ENCODE measurements around the gene WNT7A.

The WNT7A gene

GRCh38 chr3:13829311-13829710, 50.6 kb downstream of the WNT7A start:
- H3K4me3 ChIP-seq (ENCODE audit: low read depth, low read length), result no peak overlapping the region
- DNase-seq (ENCODE audit: low read depth, low spot score), result no peak
- TF ChIP-seq CTCF (IDR thresholded peaks at IDR 0.05; ENCODE audit: low read depth, low read length), result no peak
- in situ Hi-C loops (cut with HindIII; ENCODE audit: low sequenced_read_pairs), result no loop called here

GRCh38 chr3:13828501-13829265, 51.2 kb downstream of the WNT7A start:
- in situ Hi-C loops (cut with HindIII; ENCODE audit: low sequenced_read_pairs), result no loop called here
- DNase-seq (ENCODE audit: low read depth, low spot score), result no peak
- H3K4me3 ChIP-seq (ENCODE audit: low read depth, low read length), result no peak overlapping the region
- no peak for TF ChIP-seq CTCF (IDR thresholded peaks at IDR 0.05; ENCODE audit: low read depth, low read length)

DNA sequence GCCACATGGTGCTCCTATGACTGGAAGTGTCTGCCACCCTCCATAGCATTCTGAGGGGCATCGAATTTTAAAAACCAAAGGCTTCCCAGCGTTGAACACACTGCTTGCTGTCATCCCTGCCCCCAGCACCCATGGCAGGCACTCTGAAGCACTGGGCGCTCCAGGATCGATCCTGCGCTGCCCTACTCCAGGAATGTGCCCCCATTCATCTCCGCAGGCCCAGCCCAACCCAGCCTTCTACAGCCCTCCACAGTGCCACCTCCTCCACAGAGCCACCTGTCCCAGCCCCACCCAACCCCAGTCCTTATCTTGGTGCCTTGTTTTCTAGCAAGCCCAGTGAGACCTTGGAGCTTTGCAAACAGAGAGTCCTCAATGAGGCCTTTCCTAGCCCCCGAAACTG, 52.2 kb downstream of the WNT7A start:
- TF ChIP-seq CTCF (IDR thresholded peaks at IDR 0.05; ENCODE audit: low read depth, low read length), result no peak
- no peak overlapping the region for H3K4me3 ChIP-seq (ENCODE audit: low read depth, low read length)
- DNase-seq (ENCODE audit: low read depth, low spot score), result no peak
- in situ Hi-C loops (cut with HindIII; ENCODE audit: low sequenced_read_pairs), result no loop called here

DNA sequence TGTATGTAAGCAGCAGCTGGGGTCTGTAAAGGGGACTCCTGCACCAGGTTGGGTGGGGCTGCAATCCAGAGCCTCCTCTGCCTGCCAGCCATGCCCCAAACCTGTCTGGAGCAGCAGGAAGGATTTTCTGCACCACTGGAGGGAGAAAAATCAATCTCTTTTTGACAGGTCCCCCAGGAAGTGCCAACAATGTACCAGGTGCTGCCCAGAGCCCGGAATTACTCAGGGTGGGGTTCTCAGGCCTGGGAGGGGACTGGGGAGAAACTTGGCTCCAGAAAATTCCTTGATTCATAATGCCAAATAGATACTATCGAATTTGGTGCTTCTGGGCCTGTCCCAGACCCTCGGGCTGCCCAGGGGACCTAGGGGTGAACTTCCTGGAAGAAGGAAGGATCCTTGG, 52.6 kb downstream of the WNT7A start:
- in situ Hi-C loops (cut with HindIII; ENCODE audit: low sequenced_read_pairs), result no loop called here
- TF ChIP-seq CTCF (IDR thresholded peaks at IDR 0.05; ENCODE audit: low read depth, low read length), result no peak

DNA sequence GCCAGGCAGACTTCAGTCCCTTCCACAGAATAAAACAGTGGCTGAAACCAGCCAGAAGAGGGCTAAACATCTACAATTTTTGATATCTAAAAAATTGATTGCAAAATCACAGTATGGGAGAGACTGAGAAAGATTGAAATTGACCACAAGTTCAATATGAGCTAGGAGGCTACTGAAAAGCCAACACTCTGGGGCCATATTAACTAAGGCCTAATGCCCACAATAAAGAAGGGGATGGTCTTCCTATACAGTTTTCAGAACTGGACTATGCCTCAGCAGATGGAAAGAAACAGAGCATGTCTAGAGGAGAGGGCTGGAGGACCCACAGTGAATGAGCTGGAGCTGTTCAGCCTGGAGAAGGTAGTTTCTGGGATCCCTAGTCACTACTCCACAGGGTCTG, 53.2 kb downstream of the WNT7A start:
- in situ Hi-C loops (cut with HindIII; ENCODE audit: low sequenced_read_pairs), result no loop called here
- no peak for DNase-seq (ENCODE audit: low read depth, low spot score)
- no peak overlapping the region for H3K4me3 ChIP-seq (ENCODE audit: low read depth, low read length)
- TF ChIP-seq CTCF (IDR thresholded peaks at IDR 0.05; ENCODE audit: low read depth, low read length), result no peak

More for the DNA sequence above, 52.6 kb downstream of the WNT7A start:
- no peak overlapping the region for H3K4me3 ChIP-seq (ENCODE audit: low read depth, low read length)
- no peak for DNase-seq (ENCODE audit: low read depth, low spot score)

DNA sequence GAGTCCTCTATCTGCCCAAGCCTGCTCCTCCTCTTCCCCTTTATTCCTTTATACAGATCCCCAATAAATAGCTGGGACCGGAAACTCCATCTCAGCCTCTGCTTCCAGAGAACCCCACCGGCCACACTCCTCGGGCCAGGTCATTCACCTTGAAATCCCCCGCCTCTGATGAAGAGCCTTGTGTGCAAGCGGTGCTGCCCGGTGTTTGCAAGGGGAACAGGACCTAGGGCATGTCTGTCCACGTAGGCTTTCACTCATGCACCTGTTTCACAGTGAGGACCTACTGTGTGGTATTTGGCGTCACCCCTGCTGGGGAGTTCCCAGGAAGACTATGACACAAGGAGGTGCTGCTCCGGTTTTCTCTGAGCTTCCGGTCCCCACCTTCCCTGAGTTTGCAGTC, 54.0 kb downstream of the WNT7A start:
- no peak overlapping the region for H3K4me3 ChIP-seq (ENCODE audit: low read depth, low read length)
- in situ Hi-C loops (cut with HindIII; ENCODE audit: low sequenced_read_pairs), result no loop called here
- TF ChIP-seq CTCF (IDR thresholded peaks at IDR 0.05; ENCODE audit: low read depth, low read length), result no peak
- no peak for DNase-seq (ENCODE audit: low read depth, low spot score)

DNA sequence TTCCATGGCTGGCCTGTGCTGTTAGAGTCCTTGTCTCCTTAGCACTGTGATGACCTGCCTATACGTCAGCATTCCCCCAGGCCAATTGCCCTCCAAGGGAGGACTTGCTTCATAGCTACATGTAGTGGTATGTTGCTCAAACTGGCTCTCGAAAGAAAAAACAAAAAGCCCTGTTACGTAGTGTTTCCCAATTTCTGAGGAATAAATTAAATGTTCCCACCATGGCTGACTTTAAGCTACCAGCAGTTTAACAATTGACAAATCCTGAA, 54.6 kb downstream of the WNT7A start:
- no peak overlapping the region for H3K4me3 ChIP-seq (ENCODE audit: low read depth, low read length)
- no peak for TF ChIP-seq CTCF (IDR thresholded peaks at IDR 0.05; ENCODE audit: low read depth, low read length)
- in situ Hi-C loops (cut with HindIII; ENCODE audit: low sequenced_read_pairs), result no loop called here
- no peak for DNase-seq (ENCODE audit: low read depth, low spot score)
